LNCaP clone FGC (cell line): Measurements from ENCODE around the gene AOPEP.

Experiments used
- DNase-seq: peaks from one replicate; pipeline ENCODE4 v3.0.0-alpha.2; 2011; ENCODE audit warnings: low read depth
- H3K4me3 ChIP-seq: 2 replicates; pipeline ENCODE4 v1.5.1; 2011; ENCODE audit warnings: mild to moderate bottlenecking, low read depth, low read length, control low read depth
- CTCF ChIP-seq: IDR thresholded peaks from 2 replicates; pipeline ENCODE4 v1.5.1; 2012; ENCODE audit warnings: mild to moderate bottlenecking; ENCODE audit not compliant: control insufficient read depth, insufficient read depth; ENCODE audit errors: extremely low read depth

Gene AOPEP

GRCh38 chr9:94785215-94786169 lies 59.0 kb downstream of the AOPEP start:
- DNase-seq = no peak
- no peak overlapping the region for H3K4me3 ChIP-seq
- no peak for TF ChIP-seq CTCF

GRCh38 chr9:94786586-94786985 lies 60.1 kb downstream of the AOPEP start:
- DNase-seq = no peak
- TF ChIP-seq CTCF = no peak
- H3K4me3 ChIP-seq = no peak overlapping the region

- no peak for DNase-seq
- TF ChIP-seq CTCF = no peak
- H3K4me3 ChIP-seq = no peak overlapping the region
These were observed 60.8 kb downstream of the AOPEP start for GRCh38 chr9:94787266-94787665.

GRCh38 chr9:94788570-94789105 lies 62.1 kb downstream of the AOPEP start:
- H3K4me3 ChIP-seq = no peak overlapping the region
- no peak for TF ChIP-seq CTCF
- no peak for DNase-seq

GRCh38 chr9:94791435-94791834 lies 64.9 kb downstream of the AOPEP start:
- no peak for TF ChIP-seq CTCF
- no peak overlapping the region for H3K4me3 ChIP-seq
- no peak for DNase-seq

GRCh38 chr9:94792511-94792910 lies 66.0 kb downstream of the AOPEP start:
- no peak overlapping the region for H3K4me3 ChIP-seq
- no peak for TF ChIP-seq CTCF

More at GRCh38 chr9:94792511-94792910, 66.0 kb downstream of the AOPEP start:
- no peak for DNase-seq
